OCI-LY1 (cell line): Measurements from ENCODE around the gene ZNF503.

Experiments
- CTCF ChIP-seq: fragments of 200-600 bp; sonication (generic), shearing (Covaris generic); IDR thresholded peaks from 2 replicates; pipeline ENCODE4 v1.5.1; 2017; ENCODE audit warnings: mild to moderate bottlenecking, antibody characterized with exemption, low read length, moderate library complexity, mixed read lengths
- EZH2 ChIP-seq: fragments of 200-600 bp; sonication (generic), shearing (Covaris generic); IDR thresholded peaks from 2 replicates; pipeline ENCODE4 v1.8.0; 2017; ENCODE audit warnings: borderline replicate concordance, mixed run types, mild to moderate bottlenecking, antibody characterized with exemption, low read length, moderate library complexity, mixed read lengths

- no peak for TF ChIP-seq EZH2
- no peak for TF ChIP-seq CTCF
Observed at GRCh38 chr10:75357500-75357899, 44.1 kb downstream of the ZNF503 start.
